A673 (cell line): ENCODE data around the gene SAMD4B. TPM values are rescaled to one million over a fixed set of nuclear protein-coding genes. Genes with fewer than 3 reads are reported as not detected.
A peak's percentile ranks its signal among the peaks of the same experiment; 100 is the strongest.

ENCODE experiments used
- BruUV-seq: library from RNA; stranded (reverse); fragments of 400-500 nt; replicated peaks from 2 replicates; lab custom pipeline; 2021; lab: Mats Ljungman, UMichigan
- CTCF ChIA-PET: fragments of 300-600 bp; sonication (Branson Sonifier 250); formaldehyde crosslinking; loops from one replicate; lab custom pipeline; 2022; ENCODE audit warnings: antibody characterized with exemption; lab: Charles Lee
- POLR2A ChIA-PET: fragments of 300-600 bp; sonication (Branson Sonifier 250); formaldehyde crosslinking; loops from one replicate; lab custom pipeline; 2022; ENCODE audit warnings: antibody characterized with exemption; ENCODE audit not compliant: low non-redundant PET; lab: Charles Lee
- DNase-seq: peaks from one replicate; pipeline ENCODE4 v3.0.0-alpha.2; 2015; ENCODE audit warnings: low spot score
- H3K27ac ChIP-seq: fragments of 200-600 bp; sonication (generic); 2 replicates; pipeline ENCODE4 v1.5.1; 2016; ENCODE audit warnings: mixed run types, low read depth, mild to moderate bottlenecking, mixed read lengths, antibody characterized with exemption, low read length; ENCODE audit not compliant: poor library complexity, severe bottlenecking
- H3K27me3 ChIP-seq: fragments of 200-600 bp; sonication (generic); replicated peaks from 2 replicates; pipeline ENCODE4 v1.6.1; 2017; ENCODE audit warnings: mixed run types, low read depth, mild to moderate bottlenecking, mixed read lengths, antibody characterized with exemption, low read length; ENCODE audit not compliant: insufficient read depth, poor library complexity
- H3K36me3 ChIP-seq: fragments of 200-600 bp; sonication (generic); 2 replicates; pipeline ENCODE4 v1.6.1; 2016; ENCODE audit warnings: mixed run types, mild to moderate bottlenecking, mixed read lengths, antibody characterized with exemption, low read length; ENCODE audit not compliant: insufficient read depth, poor library complexity, severe bottlenecking
- H3K4me1 ChIP-seq: fragments of 200-600 bp; sonication (generic); 2 replicates; pipeline ENCODE4 v1.6.1; 2017; ENCODE audit warnings: mixed run types, mild to moderate bottlenecking, mixed read lengths, antibody characterized with exemption, low read length; ENCODE audit not compliant: insufficient read depth, poor library complexity, severe bottlenecking
- H3K4me3 ChIP-seq: fragments of 200-600 bp; sonication (generic); 2 replicates; pipeline ENCODE4 v1.5.1; 2016; ENCODE audit warnings: low read depth, mixed run types, mild to moderate bottlenecking, mixed read lengths, low read length; ENCODE audit not compliant: poor library complexity, severe bottlenecking
- H3K9me3 ChIP-seq: fragments of 200-600 bp; sonication (generic); 2 replicates; pipeline ENCODE4 v1.6.1; 2016; ENCODE audit warnings: mixed run types, low read depth, mild to moderate bottlenecking, mixed read lengths, antibody characterized with exemption, low read length; ENCODE audit not compliant: poor library complexity, severe bottlenecking
- CTCF ChIP-seq: fragments of 300-800, 200-600 bp; sonication (generic); conservative IDR thresholded peaks from 2 replicates; pipeline ENCODE4 v1.5.1; 2017; ENCODE audit warnings: low read depth, mild to moderate bottlenecking, antibody characterized with exemption, low read length, moderate library complexity, mixed read lengths
- EZH2 ChIP-seq: fragments of 200-600 bp; sonication (generic); IDR thresholded peaks from 2 replicates; pipeline ENCODE4 v1.6.1; 2017; ENCODE audit warnings: borderline replicate concordance, low read depth, mild to moderate bottlenecking, mixed read lengths, antibody characterized with exemption, low read length; ENCODE audit not compliant: poor library complexity, severe bottlenecking
- intact Hi-C: fragments of 100-400 bp; cut with micrococcal nuclease; formaldehyde crosslinking; loops from one replicate; pipeline ENCODE4 v1.10.0; 2022; ENCODE audit not compliant: unreplicated experiment
- total RNA-seq: library from RNA; stranded (reverse); gene quantifications from 2 replicates; pipeline ENCODE4 v1.2.3, GENCODE V29; 2021

SAMD4B gene
- total RNA-seq, 1 experiment from 2014 or later, result 168 TPM

GRCh38 chr19:39428283-39429112 is 86.3 kb downstream of the SAMD4B start:
- Histone ChIP-seq H3K9me3 (no peaks in the 10 kb centered on the region), H3K27ac (peak overlapping the region; percentile 61), H3K4me1 (peaks cover 6% of the 10 kb centered on the region), H3K36me3 (peaks cover 25% of the 10 kb centered on the region), H3K27me3 (no peaks in the 10 kb centered on the region), H3K4me3 (no peak overlapping the region)
- intact Hi-C loops, result no loop called here
- no peak for TF ChIP-seq EZH2
- no peak for TF ChIP-seq CTCF
- BruUV-seq, result no TSS peak
- ChIA-PET POLR2A (interaction anchor here (0.5 to 1.5 kb wide), 3 partner anchors 15 to 291 kb away, joined by 3 to 7 read pairs (median 6); no protein-coding TSS in a partner anchor), CTCF (interaction anchor here (0.5 kb wide), 1 partner anchor 12 kb away, joined by 3 read pairs; no protein-coding TSS in a partner anchor)
- DNase-seq, result no peak

- H3K4me3 ChIP-seq, result no peak overlapping the region
Measured at GRCh38 chr19:39430675-39431593, 88.7 kb downstream of the SAMD4B start.

More at GRCh38 chr19:39430675-39431593, 88.7 kb downstream of the SAMD4B start:
- DNase-seq, result peak; percentile 73
- ChIA-PET POLR2A (interaction anchor here (0.7 kb wide), 1 partner anchor 17 kb away, joined by 3 read pairs; no protein-coding TSS in a partner anchor), CTCF (no interaction called here)
- peak overlapping the region; percentile 47 for H3K27ac ChIP-seq
- H3K36me3 ChIP-seq, result peaks cover 34% of the 10 kb centered on the region
- TF ChIP-seq EZH2 (no peak), CTCF (no peak)
- peaks cover 18% of the 10 kb centered on the region for H3K4me1 ChIP-seq
- no TSS peak for BruUV-seq
- no peaks in the 10 kb centered on the region for H3K9me3 ChIP-seq
- intact Hi-C loops, result no loop called here
- no peaks in the 10 kb centered on the region for H3K27me3 ChIP-seq
